ENCODE results near the gene GMEB1. TPM values are rescaled to one million over a fixed set of nuclear protein-coding genes. Genes with fewer than 3 reads are reported as not detected.

Gene GMEB1
- total and polyA plus RNA-seq, 2 donors from 2014 or later, result 4.0 to 14.9 TPM

GRCh38 chr1:28766532-28767183, 98.1 kb downstream of the GMEB1 start:
- Histone ChIP-seq H3K4me3 (ENCODE audit: low read length in 3 of 3) (no peak overlapping the region), H3K4me1 (ENCODE audit: control insufficient read depth in 2 of 3, insufficient read depth in 2 of 3, low read depth in 1 of 3, low read length in 3 of 3) (no peaks in the 10 kb centered on the region), H3K27me3 (ENCODE audit: control insufficient read depth, insufficient read depth, low read length) (no peaks in the 10 kb centered on the region), H3K36me3 (ENCODE audit: control insufficient read depth in 2 of 3, insufficient read depth in 3 of 3, low read length in 3 of 3) (peaks cover 2 to 7% (median 6%) of the 10 kb centered on the region in 3 donors), H3K9ac (ENCODE audit: low read length in 3 of 3) (no peak overlapping the region), H3K27ac (ENCODE audit: low read depth in 2 of 2, low read length in 2 of 2) (no peak overlapping the region), H3K9me3 (ENCODE audit: control insufficient read depth in 2 of 3, insufficient read depth in 1 of 3, low read length in 3 of 3) (no peaks in the 10 kb centered on the region)
- FAIRE-seq, result no peak
- DNase-seq, result no peak
- intact Hi-C loops (cut with DNase I), result no loop called here
- TF ChIP-seq, protein P1, sequence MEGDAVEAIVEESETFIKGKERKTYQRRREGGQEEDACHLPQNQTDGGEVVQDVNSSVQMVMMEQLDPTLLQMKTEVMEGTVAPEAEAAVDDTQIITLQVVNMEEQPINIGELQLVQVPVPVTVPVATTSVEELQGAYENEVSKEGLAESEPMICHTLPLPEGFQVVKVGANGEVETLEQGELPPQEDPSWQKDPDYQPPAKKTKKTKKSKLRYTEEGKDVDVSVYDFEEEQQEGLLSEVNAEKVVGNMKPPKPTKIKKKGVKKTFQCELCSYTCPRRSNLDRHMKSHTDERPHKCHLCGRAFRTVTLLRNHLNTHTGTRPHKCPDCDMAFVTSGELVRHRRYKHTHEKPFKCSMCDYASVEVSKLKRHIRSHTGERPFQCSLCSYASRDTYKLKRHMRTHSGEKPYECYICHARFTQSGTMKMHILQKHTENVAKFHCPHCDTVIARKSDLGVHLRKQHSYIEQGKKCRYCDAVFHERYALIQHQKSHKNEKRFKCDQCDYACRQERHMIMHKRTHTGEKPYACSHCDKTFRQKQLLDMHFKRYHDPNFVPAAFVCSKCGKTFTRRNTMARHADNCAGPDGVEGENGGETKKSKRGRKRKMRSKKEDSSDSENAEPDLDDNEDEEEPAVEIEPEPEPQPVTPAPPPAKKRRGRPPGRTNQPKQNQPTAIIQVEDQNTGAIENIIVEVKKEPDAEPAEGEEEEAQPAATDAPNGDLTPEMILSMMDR (IDR thresholded peaks at IDR 0.05; ENCODE audit: borderline replicate concordance, extremely low read depth, insufficient read depth), result no peak

Other genes with a start within 250 kb of the GMEB1 start
- gene RCC1, start 162.7 kb upstream of the GMEB1 start, total RNA-seq, result 19.9 TPM
- 5.7 TPM for gene RCC1, start 162.7 kb upstream of the GMEB1 start, polyA plus RNA-seq (ENCODE audit: insufficient read depth, low read depth, low replicate concordance)
- 30.2 TPM for gene TRNAU1AP, start 115.7 kb upstream of the GMEB1 start, total RNA-seq
- 27.7 TPM for gene TRNAU1AP, start 115.7 kb upstream of the GMEB1 start, polyA plus RNA-seq (ENCODE audit: insufficient read depth, low read depth, low replicate concordance)
- gene RAB42, start 76.5 kb upstream of the GMEB1 start, total RNA-seq, result 3.3 TPM
- gene RAB42, start 76.5 kb upstream of the GMEB1 start, polyA plus RNA-seq (ENCODE audit: insufficient read depth, low read depth, low replicate concordance), result 0.32 TPM
- 15.0 TPM for gene TAF12, start 25.7 kb upstream of the GMEB1 start, total RNA-seq
- 22.8 TPM for gene TAF12, start 25.7 kb upstream of the GMEB1 start, polyA plus RNA-seq (ENCODE audit: insufficient read depth, low read depth, low replicate concordance)
- gene RNU11, start 20.2 kb upstream of the GMEB1 start, total RNA-seq, result not detected
- gene RNU11, start 20.2 kb upstream of the GMEB1 start, polyA plus RNA-seq (ENCODE audit: insufficient read depth, low read depth, low replicate concordance), result not detected
- 61.0 TPM for gene YTHDF2, start 68.2 kb downstream of the GMEB1 start, total RNA-seq
- 38.2 TPM for gene YTHDF2, start 68.2 kb downstream of the GMEB1 start, polyA plus RNA-seq (ENCODE audit: insufficient read depth, low read depth, low replicate concordance)
- gene OPRD1, start 143.4 kb downstream of the GMEB1 start, total RNA-seq, result not detected
- not detected for gene OPRD1, start 143.4 kb downstream of the GMEB1 start, polyA plus RNA-seq (ENCODE audit: insufficient read depth, low read depth, low replicate concordance)
- gene EPB41, start 245.8 kb downstream of the GMEB1 start, total RNA-seq, result 38.8 TPM
- gene EPB41, start 245.8 kb downstream of the GMEB1 start, polyA plus RNA-seq (ENCODE audit: insufficient read depth, low read depth, low replicate concordance), result 9.9 TPM

Data from kidney (tissue), 14 donors.